Right lobe of liver (tissue), 4 donors: Measurements from ENCODE around the gene B3GALT6.

Source experiments
- CTCF ChIP-seq, 4 donors: fragments of 200-600 bp in 3 of 4; fragments of 450-650 bp in 1 of 4; IDR thresholded peaks; one replicate each; pipeline versions ENCODE4 v1.5.1 to v1.8.0; 2016 to 2022; ENCODE audit warnings: antibody characterized with exemption in 4 of 4, mild to moderate bottlenecking in 2 of 4
- POLR2A ChIP-seq: fragments of 450-650 bp; IDR thresholded peaks from one replicate; pipeline ENCODE4 v1.6.1; 2017; ENCODE audit warnings: antibody characterized with exemption, mild to moderate bottlenecking
- donor health status: DM: no; HTN: no; CAD: no.
- donor health status: DM: no; HTN: no; CAD: no.
- donor health status: DM: no; HTN: yes; CAD: no.

- TF ChIP-seq CTCF (IDR thresholded peaks at IDR 0.05) (no peak), POLR2A (no peak)
These were observed 8.7 kb upstream of the B3GALT6 start for GRCh38 chr1:1223321-1223720.
